Activated T-cell treated with anti-CD3 and anti-CD28 coated beads for 24 hours (primary cell): ENCODE data around the gene CRYL1.
A peak's percentile ranks its signal among the peaks of the same experiment; 100 is the strongest.

Experiments used
- DNase-seq: peaks from one replicate; pipeline ENCODE4 v3.0.0-alpha.2; 2020; ENCODE audit warnings: low read depth

CRYL1 gene

GRCh38 chr13:20494656-20495055, 31.0 kb downstream of the CRYL1 start:
- no peak for DNase-seq

- DNase-seq: peak; percentile 47
Observed at GRCh38 chr13:20492641-20493040, 33.0 kb downstream of the CRYL1 start.

GRCh38 chr13:20491926-20492435, 33.7 kb downstream of the CRYL1 start:
- no peak for DNase-seq

- peak; percentile 39 for DNase-seq
Observed at GRCh38 chr13:20489185-20489820, 36.4 kb downstream of the CRYL1 start.

- DNase-seq: no peak
Observed at GRCh38 chr13:20487927-20488326, 37.7 kb downstream of the CRYL1 start.

GRCh38 chr13:20482787-20483186, 42.9 kb downstream of the CRYL1 start:
- DNase-seq: no peak

- DNase-seq: no peak
Observed at GRCh38 chr13:20482275-20482761, 43.3 kb downstream of the CRYL1 start.

- no peak for DNase-seq
Observed at GRCh38 chr13:20477394-20477793, 48.3 kb downstream of the CRYL1 start.

GRCh38 chr13:20475927-20476691, 49.5 kb downstream of the CRYL1 start:
- peak; percentile 55 for DNase-seq

GRCh38 chr13:20474515-20474914, 51.1 kb downstream of the CRYL1 start:
- no peak for DNase-seq

- DNase-seq: no peak
Observed at GRCh38 chr13:20473888-20474287, 51.8 kb downstream of the CRYL1 start.

- DNase-seq: no peak
Observed at GRCh38 chr13:20473139-20473538, 52.5 kb downstream of the CRYL1 start.

- no peak for DNase-seq
Observed at GRCh38 chr13:20472531-20472930, 53.1 kb downstream of the CRYL1 start.

GRCh38 chr13:20470136-20470535, 55.5 kb downstream of the CRYL1 start:
- no peak for DNase-seq

- no peak for DNase-seq
Observed at GRCh38 chr13:20466371-20466770, 59.3 kb downstream of the CRYL1 start.

- DNase-seq: no peak
Observed at GRCh38 chr13:20465218-20465879, 60.3 kb downstream of the CRYL1 start.

- no peak for DNase-seq
Observed at GRCh38 chr13:20462921-20463320, 62.7 kb downstream of the CRYL1 start.

GRCh38 chr13:20462533-20462915, 63.1 kb downstream of the CRYL1 start:
- DNase-seq: no peak

GRCh38 chr13:20461860-20462532, 63.7 kb downstream of the CRYL1 start:
- no peak for DNase-seq

- DNase-seq: peak; percentile 25
Observed at GRCh38 chr13:20461481-20461859, 64.2 kb downstream of the CRYL1 start.

- DNase-seq: no peak
Observed at GRCh38 chr13:20460761-20461160, 64.9 kb downstream of the CRYL1 start.

GRCh38 chr13:20457670-20458069, 68.0 kb downstream of the CRYL1 start:
- DNase-seq: no peak
